ENCODE data around the gene TTLL3.
A peak's percentile ranks its signal among the peaks of the same experiment; 100 is the strongest.
"Not testable (repeated sequence)": the region's sequence is repeated elsewhere in the genome, so short reads cannot be mapped to it uniquely, and the experiment has no call there.

The TTLL3 gene, protein sequence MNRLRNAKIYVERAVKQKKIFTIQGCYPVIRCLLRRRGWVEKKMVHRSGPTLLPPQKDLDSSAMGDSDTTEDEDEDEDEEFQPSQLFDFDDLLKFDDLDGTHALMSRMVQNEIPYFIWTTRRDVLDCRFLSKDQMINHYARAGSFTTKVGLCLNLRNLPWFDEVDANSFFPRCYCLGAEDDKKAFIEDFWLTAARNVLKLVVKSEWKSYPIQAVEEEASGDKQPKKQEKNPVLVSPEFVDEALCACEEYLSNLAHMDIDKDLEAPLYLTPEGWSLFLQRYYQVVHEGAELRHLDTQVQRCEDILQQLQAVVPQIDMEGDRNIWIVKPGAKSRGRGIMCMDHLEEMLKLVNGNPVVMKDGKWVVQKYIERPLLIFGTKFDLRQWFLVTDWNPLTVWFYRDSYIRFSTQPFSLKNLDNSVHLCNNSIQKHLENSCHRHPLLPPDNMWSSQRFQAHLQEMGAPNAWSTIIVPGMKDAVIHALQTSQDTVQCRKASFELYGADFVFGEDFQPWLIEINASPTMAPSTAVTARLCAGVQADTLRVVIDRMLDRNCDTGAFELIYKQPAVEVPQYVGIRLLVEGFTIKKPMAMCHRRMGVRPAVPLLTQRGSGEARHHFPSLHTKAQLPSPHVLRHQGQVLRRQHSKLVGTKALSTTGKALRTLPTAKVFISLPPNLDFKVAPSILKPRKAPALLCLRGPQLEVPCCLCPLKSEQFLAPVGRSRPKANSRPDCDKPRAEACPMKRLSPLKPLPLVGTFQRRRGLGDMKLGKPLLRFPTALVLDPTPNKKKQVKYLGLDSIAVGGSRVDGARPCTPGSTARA

GRCh38 chr3:9809615-9810432 is at the start of gene TTLL3:
TTLL3 (plus strand) TSS chr3:9810262; CDS start chr3:9810662, 400 bp downstream.
- peak; percentile 82 for DNase-seq

DNA sequence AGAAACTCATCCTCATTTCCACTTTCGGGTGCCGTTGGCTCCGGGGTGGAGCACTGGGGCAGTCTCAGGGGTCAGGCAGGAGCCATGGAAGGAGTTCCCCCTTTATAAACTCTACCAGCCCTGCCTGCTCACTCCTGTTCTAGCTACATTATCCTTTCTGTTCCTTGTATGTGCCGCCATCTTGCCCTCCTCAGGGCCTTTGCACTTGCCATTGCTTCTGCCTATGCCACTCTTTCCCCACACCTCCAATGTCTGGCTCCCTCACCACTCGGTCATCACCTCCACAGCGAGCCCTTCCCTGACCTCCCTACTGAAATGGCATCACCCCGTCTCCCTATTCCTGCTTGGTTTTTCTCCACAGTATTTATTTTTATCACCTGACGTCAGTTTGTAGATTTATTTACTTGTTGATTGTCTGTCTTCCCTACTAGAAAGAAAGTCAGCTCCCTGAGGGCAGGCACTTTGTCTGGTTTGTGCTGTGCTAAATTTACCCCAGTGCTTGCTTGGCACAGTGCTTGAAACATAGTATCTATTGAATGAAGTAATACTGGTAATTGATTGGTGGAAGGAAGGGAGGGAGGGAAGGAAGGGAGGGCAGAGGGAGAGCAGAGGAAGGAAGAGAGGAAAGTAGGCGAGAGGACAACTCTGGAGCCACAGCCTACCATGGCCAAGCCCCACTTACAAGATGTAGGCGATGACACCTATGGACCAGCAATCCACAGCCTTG is 49.1 kb upstream of the TTLL3 start:
- no peak for DNase-seq

GRCh38 chr3:9761919-9762318 is 48.1 kb upstream of the TTLL3 start:
- DNase-seq: no peak

DNA sequence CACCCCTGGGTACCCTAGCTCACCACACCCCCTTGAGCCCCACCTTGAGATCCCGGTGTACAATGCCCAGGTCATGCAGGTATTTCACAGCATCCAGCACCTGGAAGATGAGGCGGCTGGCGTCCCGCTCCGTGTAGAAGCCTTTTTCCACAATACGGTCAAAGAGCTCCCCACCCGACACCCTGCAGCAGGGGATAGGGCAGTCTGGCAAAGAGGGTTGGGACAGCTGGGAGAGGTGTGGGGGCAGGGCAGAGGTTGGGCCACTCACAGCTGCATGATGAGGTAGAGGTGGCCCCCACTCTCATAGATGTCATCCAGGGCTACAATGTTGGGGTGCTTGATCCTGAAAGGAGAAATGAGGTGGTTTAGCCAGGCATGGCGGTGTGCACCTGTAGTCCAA is 47.2 kb upstream of the TTLL3 start:
- no peak for DNase-seq

GRCh38 chr3:9765865-9766264 is 44.2 kb upstream of the TTLL3 start:
- no peak for DNase-seq

GRCh38 chr3:9767418-9767817 is 42.6 kb upstream of the TTLL3 start:
- DNase-seq: no peak

GRCh38 chr3:9768141-9768775 is 41.8 kb upstream of the TTLL3 start:
- no peak for DNase-seq

- DNase-seq: no peak
Observed at GRCh38 chr3:9769012-9769411, 41.0 kb upstream of the TTLL3 start.

DNA sequence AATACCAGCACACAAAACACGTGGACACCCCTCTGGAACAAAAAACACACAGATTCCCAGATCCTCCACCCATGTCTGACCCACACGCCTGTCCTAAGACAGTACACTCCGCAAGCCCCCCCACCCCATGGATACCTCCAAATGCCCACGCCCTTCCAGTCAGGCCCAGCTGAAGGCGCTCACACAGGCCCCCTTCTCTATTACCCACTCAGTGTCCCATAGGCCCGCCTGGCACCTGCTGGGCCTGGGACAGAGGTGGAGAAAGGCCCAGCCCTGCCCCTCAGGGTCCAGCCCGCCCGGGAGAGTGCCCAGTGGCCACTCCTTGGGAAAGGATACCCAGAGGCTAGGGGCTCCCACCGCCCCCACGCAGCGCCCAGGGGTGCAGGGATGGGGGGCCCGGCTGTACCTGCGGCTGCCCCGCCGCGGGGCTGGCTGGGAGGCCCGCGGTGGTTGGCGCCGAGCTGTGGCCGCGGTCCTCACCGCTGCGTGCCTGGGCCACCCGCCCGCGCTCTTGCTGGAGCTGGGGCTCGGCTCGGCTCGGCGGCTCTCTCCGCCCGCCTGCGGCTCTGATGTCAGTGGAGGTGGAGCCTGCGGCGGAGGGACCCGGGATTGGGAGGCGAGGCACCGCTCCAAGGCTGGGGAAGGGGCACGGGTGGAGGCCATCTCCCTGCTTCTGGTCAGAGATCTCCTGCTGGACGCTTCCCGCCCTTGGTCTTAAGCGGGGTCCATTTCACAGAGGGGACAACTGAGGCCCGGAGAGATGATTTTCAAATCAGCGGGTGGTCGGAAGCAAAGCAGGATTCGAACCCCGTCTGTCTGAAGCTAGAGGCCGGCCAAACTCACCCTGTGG is 40.4 kb upstream of the TTLL3 start, which contains the start of gene CAMK1:
Gene CAMK1 (minus strand): TSS at position 522 of the 850 bp plus-strand sequence. CDS start 2,198 bp downstream, outside the sequence.
- DNase-seq: peak; percentile 85

GRCh38 chr3:9770276-9770812 is 39.7 kb upstream of the TTLL3 start:
- no peak for DNase-seq

DNA sequence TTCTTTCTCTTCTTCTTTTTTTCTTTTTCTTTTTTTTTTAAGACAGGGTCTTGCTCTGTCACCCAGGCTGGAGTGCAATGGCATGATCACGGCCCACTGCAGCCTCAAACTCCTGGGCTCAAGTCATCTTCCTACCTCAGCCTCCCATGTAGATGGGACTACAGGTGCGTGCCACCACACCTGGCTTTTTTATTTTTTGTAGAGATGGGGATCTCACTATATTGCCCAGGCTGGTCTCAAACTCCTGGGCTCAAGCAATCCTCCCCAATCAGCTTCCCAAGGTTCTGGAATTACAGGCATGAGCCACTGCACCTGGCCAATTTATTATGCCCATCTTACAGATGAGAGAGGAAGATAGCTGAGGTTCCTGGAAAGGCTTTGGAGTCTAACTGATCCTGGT is 39.1 kb upstream of the TTLL3 start:
- DNase-seq: not testable (repeated sequence)

DNA sequence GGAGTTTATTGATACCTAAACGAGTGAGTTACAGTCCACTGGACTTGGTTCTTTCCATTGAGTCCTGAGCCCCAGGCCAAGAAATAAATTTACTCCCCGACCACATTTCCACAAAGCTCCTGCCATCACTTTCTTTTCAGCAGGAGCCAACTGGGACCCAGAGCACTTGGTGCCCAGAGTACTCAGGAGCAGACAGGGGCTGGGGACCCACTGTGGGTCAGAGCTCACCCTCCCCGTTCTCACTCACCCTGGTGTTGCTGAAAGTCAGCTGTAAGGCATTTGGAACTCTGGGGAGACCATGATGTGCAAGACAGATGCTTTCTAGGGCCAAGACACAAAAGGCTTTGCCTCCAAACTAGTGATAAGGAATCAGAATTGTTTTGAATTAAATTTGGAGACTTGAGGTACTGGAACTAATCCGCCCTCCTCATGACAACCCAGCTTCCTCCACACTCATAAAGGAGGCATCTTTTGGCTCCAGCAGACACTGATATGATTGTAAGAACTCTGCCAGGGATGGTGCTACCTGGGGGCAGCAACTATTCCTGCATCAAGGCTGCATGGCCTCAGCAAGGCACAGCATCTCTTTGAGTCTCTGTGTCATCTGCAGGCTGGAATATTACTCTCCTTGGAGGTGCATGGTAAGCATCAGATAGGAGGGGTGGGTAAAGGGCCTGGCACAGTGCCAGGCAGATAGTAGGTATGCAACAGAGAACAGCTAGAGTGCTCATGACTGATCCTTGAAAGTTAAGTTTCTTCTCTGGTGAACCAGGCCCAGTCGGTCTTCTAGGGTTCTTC is 33.0 kb upstream of the TTLL3 start:
- DNase-seq: no peak

DNA sequence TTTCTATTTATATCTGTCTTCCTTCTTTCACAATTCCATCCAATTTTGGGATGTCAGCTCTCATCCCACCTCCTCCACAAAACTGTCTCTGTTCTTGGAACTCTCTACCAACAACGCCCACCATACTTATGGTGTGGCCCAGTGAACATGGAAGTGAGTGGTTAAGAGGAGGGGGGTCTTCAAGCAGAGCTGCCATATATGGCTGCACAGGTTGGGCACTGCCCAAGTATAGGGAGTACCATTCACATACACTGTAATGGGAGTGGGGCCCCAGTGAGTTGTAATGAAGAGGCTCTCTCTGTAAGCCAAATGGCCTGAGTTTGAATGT is 32.4 kb upstream of the TTLL3 start:
- peak; percentile 67 for DNase-seq

DNA sequence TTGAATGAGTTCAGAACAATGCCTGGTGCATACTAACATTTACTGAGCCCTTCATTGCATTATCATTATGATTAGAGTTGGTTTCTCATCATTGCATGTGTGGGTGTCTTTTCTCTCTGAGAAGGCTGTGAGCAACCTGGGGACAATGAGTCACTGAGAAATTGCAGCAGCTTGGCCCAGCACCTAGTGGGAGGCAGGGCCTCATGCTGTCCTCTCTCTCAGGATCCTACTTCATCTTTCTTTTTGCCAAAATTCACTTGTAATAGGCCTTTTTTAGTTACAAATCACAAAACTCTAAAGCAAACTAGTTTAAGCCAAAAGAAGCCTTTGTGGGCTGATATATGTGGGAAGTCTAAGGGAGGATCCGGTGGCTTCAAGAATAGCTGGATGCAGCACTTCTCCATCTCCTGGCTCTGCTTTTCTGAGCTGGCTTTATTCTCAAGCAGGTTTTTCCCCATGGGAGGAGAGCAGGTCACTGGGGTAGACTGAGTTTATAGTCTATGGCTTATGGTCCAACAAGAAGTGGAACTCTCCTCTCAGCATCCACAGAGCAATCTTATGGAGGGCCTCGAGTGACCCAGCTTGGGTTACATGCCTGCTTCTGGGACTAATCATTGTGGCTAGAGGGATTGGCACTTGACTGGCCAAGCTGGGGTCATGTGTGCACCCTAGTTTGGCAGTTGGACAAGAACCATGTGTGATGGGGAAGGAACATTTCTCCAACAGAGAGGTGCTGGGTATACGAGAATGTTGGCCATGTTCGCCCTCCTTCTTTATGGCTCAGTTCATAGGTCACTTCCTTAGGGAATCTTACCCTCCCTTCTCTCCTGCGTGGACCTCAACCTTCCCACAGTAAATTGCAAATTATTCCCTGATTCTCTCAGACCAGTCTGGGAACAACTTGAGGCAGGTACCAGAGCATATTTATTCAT is 31.7 kb upstream of the TTLL3 start:
- DNase-seq: peak; percentile 72

GRCh38 chr3:9779075-9779593 is 30.9 kb upstream of the TTLL3 start:
- DNase-seq: peak; percentile 66

GRCh38 chr3:9779721-9780457 is 30.2 kb upstream of the TTLL3 start:
- DNase-seq: peak; percentile 87

GRCh38 chr3:9780458-9780812 is 29.6 kb upstream of the TTLL3 start:
- no peak for DNase-seq

- no peak for DNase-seq
Observed at GRCh38 chr3:9780910-9781309, 29.2 kb upstream of the TTLL3 start.
